ENCODE measurements around the gene CCDC14.
"Not testable (repeated sequence)": the region's sequence is repeated elsewhere in the genome, so short reads cannot be mapped to it uniquely, and the experiment has no call there.

The CCDC14 gene

DNA sequence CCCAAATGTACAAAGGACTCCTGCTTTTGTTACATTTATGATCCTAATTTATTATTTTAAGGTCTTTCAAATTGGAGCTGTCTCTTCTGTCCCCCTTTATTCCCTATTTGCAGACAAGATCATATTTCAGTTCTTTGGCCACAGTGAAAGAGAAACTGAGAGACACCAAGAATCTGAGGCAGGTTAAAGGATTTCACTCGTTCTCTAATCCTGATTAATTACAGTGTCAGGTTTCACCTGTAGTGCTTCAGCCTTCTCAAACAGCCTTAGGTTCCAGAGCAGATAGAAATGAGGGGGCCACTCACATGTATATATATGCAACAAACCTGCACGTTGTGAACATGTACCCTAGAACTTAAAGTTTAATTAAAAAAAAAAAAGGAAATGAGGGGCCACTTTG, 6.2 kb upstream of the CCDC14 start:
- not testable (repeated sequence) for DNase-seq

DNA sequence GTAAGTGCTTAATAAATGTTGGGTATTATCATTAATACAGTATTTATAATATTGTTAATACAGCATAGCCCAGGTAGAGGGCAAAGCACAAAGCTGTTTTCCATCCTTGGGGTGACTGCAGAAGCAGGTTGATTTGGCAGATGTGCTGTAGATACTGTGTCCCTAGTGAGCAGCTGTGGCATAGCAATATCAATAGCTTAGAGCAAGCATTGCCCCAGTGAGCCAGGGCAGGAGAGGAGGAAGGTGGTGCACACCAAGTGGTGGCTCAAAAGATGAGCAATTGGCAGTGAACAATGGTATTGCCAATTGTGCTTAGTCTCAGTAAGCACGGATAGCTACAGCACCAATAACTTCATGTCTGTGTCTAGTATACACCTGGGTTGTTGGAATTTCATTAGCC, 5.8 kb upstream of the CCDC14 start:
- DNase-seq: not testable (repeated sequence)

DNA sequence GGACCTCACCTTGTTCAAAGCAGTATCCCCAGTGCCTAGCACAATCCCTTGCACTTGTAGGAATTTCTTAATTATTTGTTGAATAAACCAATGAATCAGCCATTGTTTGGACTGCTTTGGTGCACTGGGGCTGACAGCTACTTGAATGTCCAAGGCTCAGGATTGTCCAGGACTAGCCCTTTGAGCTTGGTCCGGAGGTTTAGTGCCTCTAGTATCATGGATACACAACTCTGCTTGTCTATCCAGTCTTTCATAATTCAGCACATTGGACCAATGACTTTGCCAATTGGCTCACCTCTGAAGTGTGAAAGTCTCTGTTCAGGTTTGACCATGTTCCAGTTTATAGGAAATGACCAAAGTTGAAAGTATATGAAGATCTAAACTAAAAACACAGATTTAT, 3.8 kb upstream of the CCDC14 start:
- DNase-seq: not testable (repeated sequence)

DNA sequence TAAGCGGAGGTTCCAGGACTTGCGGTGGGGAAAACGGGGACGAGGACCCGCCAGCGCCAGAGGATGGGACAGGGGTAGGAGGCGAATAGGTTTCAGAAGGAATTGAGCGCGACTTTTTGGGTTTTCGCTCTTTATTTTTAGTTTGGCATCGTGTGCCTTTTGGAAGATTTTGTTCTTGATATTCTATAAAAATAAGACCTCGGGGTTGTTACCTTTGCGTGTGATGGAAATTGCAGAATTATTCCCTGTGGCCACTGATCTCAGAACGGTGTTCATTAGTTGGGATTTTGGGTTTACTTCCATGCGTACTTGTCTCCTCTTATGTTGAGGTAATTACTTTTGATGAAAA, 453 bp upstream of the CCDC14 start:
- DNase-seq: no peak

DNA sequence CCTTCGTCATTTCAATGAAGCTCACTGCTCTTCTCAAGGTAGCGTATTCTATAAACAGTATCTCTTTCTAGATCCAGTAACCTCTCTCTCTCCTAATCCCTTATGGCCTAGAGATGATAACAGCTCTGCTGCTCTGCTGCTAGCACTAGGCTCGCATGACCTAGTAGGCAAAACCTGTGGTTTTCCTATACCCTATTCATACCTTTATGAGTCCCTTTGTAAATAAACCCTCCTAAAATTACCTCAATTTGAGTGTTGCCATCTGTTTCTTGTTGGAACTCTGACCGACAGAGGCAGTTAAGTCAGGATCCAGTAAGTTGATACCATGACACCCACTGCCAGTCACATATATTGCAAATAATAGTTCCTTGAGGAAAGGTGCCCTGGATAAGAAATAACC, 7.3 kb downstream of the CCDC14 start:
- DNase-seq: no peak

DNA sequence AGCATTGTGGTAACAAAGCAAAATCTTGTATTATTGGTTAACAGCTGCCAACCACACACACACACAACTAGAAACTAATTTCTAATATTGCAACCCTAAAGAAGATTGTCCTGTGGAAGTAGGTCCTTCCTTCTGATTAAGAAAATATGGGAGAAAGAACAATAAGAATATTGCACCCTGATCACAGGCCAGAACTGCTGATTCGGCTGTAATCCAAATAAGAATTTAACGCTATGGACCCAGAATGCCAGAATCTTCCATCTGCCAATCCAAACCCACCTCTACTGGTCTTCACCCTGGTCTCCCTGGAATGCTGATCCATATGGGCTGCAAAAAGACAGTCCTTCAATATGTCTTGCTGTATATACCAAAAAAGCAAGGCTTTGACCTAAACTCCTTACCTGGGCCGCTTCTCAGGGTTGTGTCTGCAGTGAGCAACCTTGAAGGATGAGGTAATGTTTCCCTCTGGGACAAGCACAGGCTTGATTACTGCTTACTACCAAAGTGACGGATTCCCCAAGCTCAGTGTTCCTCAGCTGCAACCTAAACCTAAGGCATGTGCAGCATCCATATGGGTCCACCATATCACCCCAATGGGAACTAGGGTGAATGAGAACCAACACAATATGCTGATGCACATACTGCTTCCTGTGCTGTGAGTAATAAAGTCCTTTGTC, 8.0 kb downstream of the CCDC14 start:
- no peak for DNase-seq

DNA sequence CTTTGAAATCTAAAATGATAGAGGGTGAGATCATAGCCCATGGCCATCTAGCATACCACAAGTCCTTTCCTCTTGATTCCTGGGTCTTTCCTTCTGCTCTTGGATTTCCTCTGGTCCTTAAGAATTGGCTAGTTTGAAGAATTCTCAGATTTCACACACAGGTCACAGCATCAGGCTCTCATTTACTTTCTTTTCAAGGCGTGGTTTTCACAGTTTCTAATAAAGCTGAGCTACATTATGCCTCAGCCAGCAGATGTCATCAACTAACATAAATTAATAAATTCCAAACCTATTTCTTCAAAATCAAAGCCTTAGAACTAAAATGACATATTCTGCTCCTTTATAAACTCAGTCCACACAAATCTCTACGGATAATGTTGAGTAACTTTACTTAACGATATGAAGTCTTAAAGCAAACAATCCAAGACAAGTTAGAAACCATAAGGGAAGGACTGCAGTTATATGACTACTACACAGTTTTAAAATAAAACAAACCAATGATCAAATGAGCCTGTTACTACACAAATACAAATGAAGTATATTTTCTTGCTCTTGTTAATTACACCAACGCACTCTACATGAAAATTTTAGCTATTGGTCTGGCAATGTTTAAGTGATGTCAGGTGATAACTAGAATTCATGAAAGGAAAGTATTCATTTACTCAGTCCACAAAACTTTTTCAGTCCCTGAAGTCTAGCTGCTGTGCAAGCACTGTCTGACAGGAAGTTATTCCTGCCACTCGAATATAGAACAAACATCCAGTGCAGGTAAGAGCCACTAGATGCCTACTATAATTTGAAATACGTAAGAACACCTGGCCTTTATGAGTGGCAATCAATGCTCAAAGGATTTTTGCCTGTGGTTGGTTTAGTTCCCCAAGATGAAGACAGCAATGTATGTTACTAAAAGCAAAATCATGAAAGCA, 9.2 kb downstream of the CCDC14 start:
- DNase-seq: no peak

DNA sequence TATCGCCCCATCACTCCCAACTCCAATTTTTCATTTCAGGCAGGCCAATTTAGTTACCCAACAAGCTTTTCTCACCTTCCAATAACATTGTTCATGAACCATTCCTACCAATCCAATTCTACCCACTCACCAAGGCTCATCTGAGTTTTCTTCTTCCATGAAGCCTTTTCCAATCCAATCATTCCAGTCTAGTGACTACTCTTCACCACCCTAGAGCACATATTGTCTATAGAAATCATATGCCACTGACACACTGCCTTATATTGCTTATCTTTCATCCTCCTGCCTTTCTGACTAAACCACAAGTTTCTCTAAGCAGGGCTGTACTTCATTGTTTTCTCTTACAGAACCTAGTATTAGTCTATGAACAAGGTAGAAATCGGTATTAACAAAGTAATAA, 11.4 kb downstream of the CCDC14 start:
- no peak for DNase-seq

DNA sequence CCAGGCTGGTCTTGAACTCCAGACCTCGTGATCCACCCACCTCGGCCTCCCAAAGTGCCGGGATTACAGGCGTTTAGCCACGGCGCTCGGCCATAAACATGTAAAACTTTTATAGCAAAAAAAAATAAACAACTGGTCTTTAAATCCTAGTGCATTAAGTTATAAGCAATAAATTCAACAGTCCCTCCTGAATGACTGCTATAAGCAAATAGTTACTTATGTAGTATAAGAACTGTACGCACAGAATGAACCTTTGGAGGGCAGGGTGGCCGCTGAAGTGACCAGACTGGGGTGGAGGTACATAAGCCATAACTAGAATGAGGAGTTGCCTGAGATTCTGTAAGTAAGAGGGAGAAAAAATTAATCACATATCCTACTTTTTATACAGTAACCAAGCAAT, 12.6 kb downstream of the CCDC14 start:
- no peak for DNase-seq

DNA sequence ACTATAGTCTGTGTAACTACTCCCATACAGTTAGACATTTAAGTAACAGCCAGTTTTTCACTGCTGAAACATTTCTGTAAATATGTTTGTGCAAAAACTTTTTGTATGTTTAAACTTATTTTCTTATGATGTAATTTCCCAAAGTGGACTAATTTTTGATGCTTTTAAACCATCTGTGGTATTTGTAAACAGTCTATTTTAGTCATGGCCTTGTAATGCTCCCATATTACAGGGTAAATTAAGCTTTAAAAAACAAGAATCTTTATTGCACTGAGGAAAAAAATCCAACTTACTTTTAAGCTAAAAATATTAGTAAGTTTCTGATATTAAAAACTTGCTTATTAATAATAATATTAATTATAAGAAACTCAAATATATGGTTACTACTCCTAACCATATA, 13.5 kb downstream of the CCDC14 start:
- no peak for DNase-seq

DNA sequence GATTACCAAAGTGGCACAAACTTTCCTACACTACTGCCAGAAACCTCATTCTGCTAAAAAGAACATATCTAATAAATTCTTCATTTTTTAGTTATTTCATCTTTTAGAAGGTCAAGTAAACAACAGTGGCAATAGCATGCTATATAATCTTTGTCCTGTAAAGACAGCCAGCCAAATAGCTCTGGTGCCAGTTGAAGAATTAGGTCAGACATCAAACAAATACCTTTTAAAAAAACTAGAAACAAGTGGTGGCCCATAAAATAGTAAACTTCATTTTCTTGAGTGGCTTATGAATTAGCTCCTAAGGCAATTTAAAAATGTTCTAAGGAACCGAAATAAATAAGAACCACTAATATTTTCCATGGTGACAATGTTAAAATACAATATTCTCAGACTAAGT, 19.5 kb downstream of the CCDC14 start:
- DNase-seq: no peak

DNA sequence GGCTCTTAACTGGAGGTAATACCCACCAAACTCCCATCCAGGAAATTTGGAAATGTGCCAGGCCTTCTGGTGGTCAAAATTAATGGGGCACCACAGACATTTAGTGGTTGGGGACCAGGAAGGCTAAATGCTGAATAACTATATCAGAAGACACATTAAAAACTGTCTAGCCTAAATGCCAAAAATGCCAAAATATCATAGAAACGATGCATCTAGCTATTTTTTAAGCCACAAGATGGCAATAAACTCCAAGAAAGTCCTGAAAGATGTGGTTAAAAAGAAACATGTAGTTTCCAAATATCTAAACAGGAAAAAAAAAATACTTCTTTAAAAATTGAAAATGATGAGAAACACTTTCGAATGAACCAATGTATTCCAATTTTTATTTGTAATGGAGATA, 19.9 kb downstream of the CCDC14 start:
- no peak for DNase-seq

DNA sequence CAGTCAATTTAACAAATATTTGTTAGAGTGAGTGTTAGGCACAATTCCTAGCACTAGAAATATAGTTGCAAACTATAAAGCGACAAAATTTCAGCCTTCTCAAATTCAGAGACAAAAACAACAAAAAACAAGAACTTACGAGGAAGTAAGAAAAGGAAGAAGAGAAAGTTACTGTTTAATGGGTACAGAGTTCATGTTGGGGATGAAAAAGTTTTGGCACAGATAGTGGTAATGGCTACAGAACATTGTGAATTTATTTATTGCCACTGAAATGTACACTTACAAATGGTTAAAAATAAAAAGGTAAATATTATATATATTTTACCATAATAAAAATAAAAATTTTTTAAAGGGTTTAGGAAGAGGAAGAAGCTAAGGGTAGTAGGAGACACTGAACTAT, 21.3 kb downstream of the CCDC14 start:
- no peak for DNase-seq

DNA sequence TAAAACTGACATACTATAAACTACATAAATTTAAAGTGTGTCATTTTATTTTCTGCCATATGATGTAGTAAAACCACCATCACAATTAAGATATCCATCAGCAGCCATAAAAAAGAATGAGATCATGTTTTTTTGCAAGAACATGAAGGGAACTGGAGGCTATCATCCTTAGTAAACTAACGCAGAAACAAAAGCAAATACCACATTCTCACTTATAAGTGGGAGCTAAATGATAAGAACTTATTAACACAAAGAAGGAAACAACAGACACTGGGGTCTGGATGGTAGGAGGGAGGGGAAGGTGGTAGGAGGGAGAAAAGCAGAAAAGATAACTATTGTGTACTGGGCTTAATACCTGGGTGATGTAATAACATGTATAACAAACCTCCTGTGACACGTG, 24.6 kb downstream of the CCDC14 start:
- no peak for DNase-seq

DNA sequence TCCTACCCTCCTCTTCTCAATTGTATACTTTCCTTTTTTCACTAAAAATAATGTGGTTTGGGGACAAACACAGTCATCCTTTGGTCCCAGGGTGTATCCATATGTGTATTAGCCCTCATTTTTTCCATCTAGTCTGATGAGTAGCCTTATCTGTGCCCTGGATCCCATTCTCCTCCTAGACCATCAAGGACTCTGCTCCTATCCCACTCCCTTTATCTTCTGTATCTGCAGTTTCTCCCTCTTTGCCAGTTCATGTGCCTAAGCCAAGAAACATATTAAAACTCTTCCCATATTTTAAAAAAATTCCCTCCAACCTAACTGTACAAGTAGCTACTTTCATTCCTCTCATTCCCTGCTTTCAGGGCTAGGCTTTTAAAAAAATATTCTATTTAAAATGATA, 25.2 kb downstream of the CCDC14 start:
- DNase-seq: no peak

DNA sequence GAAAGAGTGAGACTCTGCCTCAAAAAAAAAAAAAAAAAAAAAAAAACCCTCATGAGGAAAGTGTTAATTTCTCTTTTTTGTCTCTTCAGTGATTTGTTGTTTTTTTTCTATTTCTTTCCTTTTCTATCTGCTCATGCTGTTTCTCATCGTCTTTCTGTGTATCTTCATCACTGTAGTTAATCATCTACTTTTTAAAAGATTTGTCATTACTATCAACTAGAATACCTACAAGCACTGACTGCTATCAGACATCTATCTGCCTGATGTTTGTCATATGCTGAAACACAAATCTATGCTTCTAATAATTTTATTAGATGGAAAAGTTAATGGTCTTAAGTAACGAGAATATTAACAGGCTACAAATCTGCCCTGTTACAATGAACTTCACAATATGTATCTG, 26.8 kb downstream of the CCDC14 start:
- no peak for DNase-seq

DNA sequence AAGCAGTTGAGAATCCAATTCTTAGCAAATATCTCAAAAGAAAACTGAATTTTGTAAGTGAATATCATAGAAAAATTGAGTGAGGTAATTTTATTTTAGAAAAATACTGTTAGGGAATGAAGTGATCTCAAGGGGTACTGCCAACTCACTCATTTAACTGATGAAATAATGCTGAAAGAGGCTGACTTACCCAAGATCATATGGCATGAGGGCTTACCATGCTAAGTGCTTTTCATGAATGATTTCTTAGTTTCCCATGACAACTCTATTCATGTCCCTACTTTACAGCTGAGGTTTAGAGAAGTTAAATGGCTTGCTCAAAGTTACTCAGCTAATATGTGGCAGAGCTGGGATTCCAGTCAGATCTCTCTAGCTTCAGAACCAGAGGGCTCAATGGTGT, 30.6 kb downstream of the CCDC14 start:
- DNase-seq: no peak

DNA sequence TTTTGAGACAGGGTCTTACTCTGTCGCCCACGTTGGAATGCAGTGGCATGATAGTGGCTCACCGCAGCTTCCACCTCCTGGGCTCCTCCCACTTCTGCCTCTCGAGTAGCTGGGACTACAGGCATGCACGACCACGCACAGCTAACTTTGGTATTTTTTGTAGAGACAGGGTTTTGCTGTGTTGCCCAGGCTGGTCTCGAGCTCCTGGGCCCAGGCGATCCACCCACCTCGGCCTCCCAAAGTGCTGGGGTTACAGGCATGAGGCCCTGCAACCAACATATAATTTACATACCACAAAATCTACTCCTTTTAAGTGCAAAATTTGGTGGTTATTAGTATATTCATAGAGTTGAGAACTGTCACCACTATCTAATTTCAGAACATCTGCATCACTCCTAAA, 31.7 kb downstream of the CCDC14 start:
- no peak for DNase-seq

DNA sequence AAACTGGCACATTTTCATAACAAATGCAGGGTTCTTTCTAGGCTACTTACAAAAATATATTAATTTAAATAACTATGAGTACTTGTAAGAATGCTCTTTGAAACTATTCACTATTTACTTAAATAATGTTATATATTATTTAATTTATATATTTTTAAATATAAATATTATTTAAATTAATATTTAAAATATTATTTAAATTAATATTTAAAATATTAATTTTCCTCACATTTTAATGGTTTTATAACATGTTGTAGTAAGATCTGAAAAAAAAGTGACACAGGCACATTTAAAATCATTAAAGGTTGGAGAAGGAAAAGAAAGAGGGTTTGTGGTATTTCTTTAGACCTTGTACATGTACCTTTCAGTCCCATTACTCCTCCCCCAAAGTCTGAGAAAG, 34.6 kb downstream of the CCDC14 start:
- no peak for DNase-seq

DNA sequence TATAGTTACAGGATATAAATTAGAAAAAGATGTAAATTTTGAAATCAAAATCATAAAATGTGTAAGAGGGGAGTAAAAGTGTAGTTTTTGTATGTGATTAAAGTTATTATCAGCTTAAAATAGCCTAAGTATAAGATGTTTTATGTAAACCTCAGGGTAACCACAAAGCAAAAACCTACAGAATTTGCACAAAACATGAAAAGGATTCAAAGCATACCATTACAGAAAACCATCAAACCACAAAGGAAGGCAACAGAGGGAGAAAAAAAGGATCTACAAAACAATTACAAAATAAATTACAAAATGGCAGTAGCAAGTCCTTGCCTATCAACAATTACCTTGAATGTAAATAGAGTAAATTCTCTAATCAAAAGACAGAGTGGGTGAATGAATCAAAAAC, 40.2 kb downstream of the CCDC14 start:
- no peak for DNase-seq

DNA sequence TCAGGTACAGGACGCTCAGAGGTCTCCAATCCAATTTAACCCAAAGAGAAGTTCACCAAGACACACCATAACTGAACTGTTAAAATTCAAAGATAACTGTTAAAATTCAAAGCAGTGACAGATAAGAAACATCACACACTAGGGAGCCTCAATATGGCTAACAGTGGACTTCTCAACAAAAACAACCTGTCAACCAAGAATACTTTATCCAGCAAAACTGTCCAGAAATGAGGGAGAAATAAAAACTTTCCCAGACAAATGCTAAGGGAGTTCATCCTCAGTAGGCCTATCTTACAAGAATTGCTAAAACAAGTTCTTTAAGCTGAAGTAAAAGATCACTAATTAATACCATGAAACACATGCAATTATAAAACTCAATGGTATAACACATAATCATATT, 40.6 kb downstream of the CCDC14 start:
- no peak for DNase-seq

DNA sequence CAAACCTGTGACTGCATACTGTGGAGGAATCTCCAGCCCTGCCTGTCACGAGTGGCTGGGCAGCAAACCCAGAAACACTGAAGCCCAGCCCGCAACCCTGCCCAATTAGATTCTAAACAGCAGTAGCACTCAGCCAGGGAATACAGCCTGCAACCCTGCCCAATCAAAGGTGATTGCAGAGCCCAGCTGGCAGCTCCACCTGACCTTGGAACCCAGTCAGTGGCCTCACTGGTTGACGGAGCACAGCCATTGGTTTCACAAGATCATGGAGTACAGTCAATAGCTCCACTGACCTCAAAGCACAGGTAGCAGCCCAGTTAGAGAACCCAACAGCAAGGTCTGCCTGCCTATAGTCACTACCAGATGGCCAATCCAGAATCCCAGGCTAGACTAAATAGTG, 41.7 kb downstream of the CCDC14 start:
- DNase-seq: no peak

DNA sequence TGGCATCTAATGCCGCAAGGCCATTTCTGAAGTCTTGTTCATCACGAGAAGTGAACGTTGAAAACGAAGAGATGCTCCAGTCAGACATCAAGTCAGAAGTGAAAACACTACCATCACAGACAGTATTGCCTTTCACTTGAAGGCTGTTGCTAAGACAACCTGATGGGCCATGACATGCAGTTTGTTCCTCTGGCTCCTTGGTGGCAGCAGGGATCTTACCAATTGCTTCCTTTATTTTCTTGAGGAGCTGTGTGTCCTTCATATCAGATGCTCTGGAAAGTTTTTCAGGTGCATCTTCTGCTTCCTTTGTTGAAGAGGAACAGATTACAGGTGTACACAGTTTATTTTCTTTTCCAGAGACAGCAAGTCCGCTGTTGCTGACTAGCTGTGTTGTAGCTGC, 46.2 kb downstream of the CCDC14 start:
- no peak for DNase-seq
